Iris pigment epithelial cell (primary cell): ENCODE data around the gene MAP2K3.
"Not testable (repeated sequence)": the region's sequence is repeated elsewhere in the genome, so short reads cannot be mapped to it uniquely, and the experiment has no call there.

Source experiments
- DNase-seq: peaks from one replicate; pipeline ENCODE4 v3.0.0-alpha.2; 2011; ENCODE audit warnings: low read depth

MAP2K3 gene

DNA sequence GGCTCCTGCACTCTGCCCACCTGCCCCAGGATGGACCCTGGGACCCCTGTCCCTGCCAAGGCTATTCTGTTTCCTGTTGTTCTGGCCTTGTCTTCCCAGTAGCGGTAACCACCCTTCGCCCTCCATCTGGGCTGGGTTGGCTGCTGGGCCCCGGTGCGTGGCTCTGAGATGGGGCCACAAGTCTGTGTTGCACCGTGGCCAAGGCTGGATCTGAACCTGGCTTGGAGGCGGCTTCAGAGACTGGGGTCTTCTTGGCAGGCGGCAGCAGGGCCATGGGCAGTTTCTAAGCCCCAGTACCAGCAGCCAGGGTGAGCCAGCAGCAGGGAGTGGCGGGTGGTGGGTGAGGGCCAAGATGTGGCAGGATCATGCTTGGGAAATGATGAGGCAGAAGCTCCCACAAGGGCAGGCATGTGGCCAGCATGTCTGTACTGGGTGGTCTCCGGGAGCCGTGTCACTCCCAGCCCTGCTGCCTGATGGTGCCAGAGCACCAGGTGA lies 12.6 kb downstream of the MAP2K3 start:
- DNase-seq = no peak

DNA sequence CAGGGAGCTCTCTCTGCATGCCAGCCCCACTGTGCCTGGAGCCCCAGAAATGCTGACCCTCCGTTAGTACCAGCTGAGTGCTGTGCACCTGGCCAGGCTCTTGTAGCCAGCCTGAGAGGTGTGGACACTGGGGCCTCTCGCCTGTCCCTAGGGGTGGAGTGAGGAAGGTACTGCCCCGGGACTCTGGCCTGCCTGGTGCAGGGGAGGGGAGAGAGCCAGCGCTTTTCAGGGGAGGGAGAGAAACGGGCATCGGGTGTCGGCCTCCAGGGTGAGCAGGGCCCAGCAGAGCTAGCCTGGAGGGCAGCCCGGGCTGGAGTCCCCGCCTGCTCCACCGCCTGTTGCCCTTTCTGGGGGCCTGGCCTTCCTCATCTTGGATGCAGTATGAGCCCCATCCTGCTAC lies 13.1 kb downstream of the MAP2K3 start:
- DNase-seq = no peak

DNA sequence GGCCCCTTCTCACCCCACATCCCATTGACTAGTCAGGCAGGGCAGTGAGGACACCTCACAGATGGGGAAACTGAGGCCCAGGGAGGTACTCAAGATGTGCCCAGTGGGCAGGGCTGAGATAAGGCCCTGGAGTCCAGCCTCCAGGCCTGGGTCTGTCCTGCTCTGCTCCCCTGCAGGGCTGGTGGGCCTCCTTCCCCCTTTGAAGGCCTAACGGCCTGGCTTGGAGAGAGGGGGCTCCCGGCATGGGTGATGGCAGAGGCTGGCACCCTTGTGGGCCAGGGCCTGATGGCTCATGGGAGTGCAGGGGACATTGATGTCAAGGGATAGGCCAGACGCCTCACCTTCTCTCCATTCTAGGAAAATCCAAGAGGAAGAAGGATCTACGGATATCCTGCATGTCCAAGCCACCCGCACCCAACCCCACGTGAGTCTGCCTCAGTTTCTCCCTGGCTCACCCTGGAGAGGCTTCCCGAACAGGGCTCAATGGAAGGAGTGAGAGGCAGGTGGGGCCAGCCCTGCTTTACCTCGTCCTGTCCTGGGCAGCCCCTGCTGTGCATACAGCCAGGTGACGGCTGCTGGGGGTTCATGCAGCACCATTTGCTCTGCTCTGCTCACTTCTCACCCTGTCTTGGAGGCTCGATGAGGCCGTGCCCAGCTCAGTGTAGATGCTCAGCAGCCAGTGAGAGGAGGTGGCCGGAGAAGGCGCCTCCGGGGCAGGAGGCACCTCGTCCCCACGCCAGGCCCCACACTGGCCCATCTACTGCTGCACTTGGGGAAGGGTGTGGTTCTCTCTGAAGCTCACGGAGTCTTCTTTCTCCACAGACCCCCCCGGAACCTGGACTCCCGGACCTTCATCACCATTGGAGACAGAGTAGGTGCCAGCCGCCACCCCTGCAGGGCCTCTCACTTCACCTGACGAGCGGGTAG lies 13.8 kb downstream of the MAP2K3 start:
- DNase-seq = no peak

DNA sequence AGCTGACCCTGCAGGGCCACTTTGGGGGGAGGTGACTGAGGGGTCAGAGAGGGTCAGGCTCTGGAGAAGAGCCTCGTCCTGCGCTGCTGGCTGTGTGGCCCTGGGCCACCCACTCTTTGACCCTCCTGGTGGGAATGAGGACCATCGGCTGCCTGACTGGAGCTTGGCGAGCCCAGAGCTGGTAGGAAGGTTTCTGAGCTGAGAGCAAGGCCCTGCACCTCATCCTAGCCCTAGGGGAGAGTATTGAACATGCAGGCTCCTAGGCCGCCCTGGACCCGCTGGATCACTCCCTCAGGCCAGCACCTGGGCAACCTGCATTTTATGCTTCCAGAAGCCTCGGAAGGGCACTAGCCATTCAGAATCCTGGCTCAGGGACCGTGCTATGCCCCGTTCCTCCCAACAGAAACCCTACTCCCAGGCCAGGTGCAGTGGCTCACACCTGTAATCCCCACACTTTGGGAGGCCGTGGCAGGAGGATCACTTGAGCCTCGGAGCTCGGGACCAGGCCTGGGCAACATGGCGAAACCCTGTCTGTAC lies 14.5 kb downstream of the MAP2K3 start:
- no peak for DNase-seq

DNA sequence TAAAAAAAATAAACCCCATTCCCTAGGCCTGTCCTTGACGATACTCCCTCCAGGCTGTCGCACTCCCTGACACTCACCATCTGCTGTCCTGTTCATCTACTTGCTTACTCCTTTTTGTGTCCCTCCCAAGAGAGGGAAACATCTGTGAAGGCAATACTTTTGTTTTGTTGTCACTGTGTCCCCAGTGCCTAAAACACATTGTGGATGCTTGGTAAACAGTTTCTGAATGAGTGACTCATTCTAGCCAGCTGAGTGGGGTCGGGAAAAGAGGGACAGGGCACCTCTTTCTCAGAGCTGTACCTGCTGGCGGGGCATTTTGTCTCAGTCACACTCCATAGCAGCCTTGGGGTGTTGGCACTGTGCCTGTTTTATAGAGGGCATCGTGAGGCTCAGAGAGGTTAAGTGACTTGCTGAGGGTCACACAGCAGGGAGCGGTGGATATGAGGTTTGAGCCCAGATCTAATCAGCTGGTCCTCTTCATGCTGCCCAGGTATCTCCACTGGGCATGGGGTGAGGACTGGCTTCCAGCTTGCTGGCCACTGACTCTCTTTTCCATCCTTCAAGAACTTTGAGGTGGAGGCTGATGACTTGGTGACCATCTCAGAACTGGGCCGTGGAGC lies 15.6 kb downstream of the MAP2K3 start:
- no peak for DNase-seq

DNA sequence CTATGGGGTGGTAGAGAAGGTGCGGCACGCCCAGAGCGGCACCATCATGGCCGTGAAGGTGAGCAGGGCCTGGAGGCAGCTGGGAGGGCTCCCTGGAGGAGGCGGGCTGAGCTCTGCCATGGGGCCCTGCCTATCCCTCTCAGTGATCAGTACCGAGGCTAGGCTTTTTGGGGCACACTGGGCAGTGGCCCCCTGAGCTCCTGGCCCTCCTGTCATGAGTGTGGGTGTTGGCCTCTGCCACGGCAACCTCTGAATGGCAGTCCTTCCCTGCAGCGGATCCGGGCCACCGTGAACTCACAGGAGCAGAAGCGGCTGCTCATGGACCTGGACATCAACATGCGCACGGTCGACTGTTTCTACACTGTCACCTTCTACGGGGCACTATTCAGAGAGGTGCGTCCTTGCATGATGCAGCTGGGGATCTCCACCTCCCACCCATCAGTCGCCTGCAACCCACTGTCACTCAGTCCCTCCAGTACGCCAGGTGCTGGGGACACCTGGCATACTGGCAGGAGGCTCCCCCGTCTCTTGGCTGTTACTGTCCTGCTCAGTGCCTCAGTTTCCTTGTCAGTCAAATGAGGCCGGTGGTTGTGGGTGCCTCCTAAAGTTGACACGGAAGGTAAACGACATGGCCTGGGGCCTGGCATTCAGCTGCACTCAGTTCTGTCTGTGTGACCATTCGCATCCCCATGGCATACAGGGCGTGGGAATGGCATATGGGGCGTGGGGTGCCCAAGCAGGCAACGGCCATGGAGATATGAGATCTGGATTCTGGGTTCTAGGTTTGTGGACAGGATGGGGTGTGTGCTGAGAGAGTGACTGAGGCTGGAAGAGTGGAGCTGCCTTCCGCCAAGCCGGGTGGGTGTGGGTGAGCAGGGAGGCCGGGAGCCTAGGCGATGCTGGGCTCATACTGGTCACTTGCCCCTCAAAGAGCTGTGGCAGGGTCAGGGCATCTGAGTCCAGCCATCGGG lies 16.4 kb downstream of the MAP2K3 start:
- DNase-seq = no peak

DNA sequence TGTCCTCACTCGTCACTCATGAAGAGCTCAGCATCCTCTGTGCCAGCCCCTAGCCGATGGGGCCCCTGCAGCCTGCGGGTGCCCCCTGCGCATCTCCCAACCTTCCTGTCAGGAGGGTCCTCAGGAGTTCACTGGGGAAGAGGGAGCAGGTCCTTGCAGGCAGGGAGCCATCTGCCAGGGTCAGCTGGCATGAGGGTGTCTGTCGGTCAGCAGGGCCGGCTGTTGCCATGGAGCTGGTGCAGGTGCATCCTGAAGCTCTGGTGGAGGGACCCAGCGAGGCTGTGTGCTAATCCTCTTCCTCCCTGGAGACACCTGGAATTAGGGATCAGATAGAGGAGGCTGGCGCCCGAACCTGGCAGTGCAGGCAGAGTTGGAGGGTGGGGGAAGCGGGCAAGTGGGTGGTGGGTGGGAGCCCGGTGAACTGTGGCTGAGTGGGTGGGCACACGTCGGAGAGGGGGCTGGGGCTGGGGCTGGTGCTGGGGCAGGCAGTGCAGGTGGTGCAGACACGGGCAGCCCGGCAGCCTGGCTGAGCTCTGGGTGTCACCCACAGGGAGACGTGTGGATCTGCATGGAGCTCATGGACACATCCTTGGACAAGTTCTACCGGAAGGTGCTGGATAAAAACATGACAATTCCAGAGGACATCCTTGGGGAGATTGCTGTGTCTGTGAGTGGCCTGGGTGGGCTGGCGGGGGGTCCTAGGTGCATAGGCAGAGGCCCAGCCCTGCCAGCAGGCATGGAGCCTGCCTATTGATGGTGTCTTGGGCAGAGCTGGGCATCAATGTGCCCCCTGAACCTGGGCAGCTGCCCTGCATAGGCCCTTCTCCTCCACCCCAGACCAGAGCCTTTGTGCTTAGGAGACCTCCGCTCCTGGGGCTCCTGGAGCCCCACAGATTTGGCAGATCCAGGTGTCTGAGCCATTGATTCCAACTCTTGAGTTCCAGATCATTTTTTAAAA lies 17.4 kb downstream of the MAP2K3 start:
- DNase-seq = no peak

DNA sequence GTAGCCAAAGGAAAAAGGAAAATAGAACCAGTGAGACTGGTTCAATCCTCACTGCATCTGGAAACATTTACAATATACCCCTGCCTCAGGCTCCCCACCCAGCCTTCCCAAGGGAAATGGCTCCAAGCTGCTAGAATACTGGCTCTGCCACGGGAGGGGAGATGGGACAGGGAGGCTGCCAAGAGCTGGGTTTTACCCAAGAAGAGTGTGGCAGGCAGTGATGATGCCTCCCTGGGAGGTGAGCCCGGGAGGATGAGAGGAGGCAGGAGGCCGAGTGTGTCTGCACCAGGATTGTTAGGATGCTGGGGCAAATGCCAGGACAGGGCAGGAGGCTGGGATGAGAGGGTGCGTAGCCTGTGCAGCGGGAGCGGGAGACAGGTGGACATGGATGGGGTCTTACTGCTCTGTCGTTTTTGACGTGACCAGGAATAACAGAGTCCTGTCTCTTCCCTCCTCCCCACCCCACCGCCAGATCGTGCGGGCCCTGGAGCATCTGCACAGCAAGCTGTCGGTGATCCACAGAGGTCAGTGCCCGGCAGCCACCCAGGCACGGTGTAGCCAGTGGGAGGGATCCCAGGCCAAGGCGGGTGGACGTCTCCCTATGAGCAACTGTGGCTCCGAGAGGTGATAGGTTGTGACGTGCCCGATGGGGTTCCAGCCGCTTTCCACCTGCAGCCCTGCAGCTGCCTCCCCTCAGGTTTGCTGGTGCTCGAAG lies 18.4 kb downstream of the MAP2K3 start:
- DNase-seq = no peak

DNA sequence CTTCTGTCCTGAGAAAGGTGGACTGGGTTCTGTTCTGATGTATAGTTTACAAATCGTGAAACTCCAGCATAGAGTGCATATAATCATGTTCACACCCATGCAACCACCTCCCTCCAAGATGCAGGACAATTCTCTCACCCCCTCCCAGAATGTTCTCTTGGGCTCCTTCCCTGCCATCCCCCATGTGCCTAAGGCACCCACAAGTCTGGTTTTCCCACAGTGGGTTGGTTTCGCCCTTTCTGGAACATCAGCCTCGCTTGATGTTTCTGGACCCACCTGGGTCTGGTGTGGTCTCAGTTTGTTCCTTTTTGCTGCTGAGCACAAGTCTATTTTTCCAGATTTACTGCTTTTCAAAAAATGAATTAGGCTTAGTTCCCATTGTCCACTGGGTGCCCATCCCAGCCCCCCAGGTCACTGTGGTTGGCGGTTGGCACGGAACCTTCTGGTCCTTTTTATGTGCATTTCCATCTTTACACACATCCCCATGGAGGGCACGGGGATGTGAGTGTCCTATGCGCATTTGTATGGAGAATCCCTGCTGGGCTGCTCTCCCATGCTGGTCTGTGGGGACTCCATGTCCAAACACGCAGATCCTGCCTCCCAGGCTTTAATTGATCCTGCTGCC lies 19.0 kb downstream of the MAP2K3 start:
- DNase-seq = no peak

DNA sequence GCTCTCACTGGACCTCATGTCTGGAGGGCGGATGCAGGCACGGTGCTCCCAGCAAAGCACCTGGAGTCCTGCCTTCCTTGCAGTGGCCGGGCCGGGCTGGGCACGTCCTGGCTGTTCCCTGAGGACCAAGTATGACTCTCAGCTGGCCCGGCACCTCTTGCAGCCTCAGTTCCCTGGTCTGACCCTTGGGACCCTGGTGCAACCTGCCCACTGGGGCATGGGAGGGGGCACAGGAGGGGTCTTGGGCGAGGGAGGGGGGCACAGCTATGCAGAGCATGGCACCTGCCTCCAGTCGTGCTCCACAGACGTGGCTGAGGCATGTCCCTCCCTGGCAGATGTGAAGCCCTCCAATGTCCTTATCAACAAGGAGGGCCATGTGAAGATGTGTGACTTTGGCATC lies 19.6 kb downstream of the MAP2K3 start:
- DNase-seq = no peak

DNA sequence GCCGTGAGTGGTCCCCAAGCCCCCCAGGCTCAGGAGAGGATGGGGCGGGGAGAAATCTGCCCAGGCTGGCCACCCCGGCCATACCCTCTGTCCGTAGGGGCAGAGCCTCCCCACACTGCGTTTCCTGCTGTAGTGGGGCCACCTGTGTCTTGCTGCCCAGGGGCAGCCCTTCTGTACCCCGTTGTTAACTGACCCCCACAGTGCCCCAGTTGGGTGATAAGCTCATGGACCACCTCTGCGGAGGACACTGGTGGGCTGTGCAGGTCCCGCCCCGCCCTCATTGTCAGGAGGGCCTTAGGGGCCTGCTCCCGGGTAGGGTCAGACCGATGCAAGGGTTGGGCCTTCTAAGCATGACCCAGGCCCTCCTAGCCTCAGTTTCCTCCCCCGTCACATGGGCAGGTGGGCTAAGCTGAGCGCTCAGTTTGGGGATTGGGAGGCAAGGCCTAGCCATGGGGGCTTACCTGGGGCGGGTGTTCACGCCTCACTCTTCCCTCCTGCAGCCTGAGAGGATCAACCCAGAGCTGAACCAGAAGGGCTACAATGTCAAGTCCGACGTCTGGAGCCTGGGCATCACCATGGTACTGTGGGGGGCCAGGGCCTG lies 20.1 kb downstream of the MAP2K3 start:
- not testable (repeated sequence) for DNase-seq

DNA sequence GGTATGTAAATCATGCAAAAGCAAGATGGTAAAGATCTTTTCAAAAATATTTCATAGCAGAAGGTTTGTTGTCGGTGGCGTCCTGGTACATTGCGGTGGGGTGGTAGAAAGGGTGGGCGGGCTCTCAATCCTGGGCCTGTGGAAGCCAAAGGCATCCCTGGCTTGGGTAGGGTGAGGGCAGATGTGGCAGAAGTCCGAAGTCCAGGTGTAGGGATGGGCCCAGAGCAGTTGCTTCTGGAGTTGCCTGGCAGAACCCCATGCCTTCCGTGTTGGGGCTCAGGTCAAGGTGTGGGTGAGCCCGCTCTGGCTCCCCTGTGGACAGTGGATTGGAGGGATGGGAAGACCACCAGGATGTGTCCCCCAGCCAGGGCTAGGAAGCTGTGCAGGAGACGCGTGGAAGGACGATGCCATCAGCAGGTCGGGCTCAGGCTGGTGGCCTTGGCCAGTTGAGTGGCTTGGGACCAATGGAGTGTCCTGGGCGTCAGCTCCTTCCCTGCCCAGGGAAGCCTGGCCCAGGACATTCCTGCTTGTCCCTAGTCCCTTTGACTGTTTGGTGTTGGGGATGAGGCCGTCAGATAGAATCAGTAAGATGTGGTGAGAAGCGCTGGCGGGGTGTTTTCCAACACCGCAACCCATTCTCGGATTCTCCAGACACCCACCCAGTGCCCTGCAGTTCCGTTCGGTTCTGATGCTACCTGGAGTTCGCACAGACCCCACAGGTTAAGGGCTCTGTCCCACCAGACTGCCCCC lies 21.1 kb downstream of the MAP2K3 start:
- DNase-seq = not testable (repeated sequence)

DNA sequence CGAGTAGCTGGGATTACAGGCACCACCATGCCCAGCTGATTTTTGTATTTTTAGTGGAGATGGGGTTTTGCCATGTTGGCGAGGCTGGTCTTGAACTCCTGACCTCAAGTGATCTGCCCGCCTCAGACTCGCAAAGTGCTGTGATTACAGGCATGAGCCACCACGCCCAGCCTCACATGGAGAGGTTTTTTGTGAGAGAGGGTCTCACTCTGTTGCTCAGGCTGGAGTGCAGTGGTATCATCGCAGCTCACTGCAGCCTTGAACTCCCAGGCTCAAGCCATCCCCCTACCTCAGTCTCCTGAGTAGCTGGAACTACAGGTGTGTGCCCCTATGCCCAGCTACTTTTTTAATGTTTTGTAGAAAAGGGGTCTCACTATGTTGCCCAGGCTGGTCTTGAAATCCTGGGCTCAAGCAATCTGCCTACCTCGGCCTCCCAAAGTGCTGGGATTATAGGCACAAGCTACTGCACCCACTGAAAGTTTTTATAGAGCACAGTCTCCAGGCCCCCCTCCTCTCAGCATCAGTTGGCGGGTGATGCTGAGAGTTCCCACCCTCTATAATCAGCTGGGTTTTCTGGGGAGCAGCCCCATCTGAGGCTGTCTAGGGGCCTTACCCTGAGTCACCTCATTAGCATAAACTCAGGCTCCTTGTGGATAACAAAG lies 22.2 kb downstream of the MAP2K3 start:
- DNase-seq = not testable (repeated sequence)

DNA sequence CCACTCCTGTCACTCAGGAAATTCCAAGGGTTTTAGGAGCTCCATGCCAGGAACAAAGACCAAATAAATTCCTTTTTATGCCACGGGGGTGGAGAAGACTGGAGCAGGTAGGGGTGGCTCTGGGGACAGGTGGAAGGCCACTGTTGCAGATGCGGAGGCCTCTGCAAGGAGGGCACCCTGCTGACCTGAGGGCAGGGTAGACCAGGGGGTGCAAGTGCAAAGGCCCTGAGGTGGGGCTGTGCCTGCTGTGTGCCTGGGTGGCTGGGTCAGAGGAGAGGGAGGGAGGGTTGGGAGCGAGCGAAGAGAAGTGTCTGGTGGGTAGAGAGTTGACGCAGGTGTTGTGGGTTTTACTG lies 22.7 kb downstream of the MAP2K3 start:
- DNase-seq = not testable (repeated sequence)

DNA sequence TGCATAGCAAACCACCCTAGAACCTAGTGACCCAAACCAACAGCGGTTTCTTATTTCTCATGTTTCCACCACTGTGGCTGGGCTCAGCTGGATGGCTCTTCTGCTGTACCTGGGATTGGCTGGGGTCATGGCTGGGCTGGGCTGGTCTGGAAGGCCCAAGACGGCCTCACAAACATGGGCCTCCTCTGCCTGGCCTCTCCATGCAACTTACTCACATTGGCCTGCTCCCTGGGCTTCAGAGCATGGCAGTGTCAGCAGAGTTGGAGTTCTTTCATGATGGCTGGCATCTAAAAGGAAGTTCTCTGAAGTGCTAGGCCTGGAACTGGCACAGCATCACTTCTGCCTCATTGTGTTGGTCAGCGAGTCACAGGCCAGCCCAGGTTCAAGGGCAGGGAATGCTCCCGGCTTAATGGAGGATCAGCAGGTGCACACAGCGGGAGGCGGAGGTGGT lies 24.4 kb downstream of the MAP2K3 start:
- not testable (repeated sequence) for DNase-seq

DNA sequence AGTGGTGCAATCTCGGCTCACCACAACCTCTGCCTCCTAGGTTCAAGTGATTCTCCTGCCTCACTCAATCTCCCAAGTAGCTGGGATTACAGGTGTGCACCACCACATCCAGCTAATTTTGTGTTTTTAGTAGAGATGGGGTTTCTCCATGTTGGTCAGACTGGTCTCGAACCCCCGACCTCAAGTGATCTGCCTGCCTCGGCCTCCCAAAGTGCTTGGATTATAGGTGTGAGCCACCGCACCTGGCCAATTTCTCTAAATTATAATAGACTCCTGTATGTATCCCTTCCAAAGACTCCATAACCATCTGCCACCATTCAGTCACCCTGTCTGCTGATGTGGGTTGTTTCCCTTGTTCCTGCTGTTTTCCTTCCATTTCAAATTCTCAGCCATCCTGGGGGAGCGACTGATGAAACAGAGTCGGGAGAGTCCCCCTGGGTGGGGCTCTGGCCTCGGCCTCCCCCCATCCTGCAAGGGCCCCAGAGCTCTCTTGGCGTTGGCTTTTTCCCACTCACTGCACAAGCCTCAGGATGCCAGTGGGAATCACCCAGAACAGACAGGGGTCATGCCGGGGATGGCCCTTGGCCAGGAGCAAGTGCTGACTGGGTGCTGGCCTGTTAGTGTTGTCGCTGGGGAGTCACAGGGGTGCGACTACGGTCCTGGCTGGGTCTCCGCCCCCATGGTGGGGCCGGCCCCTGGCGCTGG lies 25.7 kb downstream of the MAP2K3 start:
- DNase-seq = not testable (repeated sequence)
